Spleen (tissue), 11 donors: ENCODE results near the gene FAM117B. TPM values are rescaled to one million over a fixed set of nuclear protein-coding genes. Genes with fewer than 3 reads are reported as not detected.

Source experiments
- DNase-seq: peaks from one replicate; pipeline ENCODE4 v3.0.0-alpha.2; 2020
- H3K27ac ChIP-seq, 8 donors: fragments of 200-600 bp; sonication (generic) in 7 of 8; 1 replicate in 4 of 8; 2 replicates in 4 of 8; pipeline versions ENCODE4 v1.5.0 to v1.8.0; 2016 to 2021; ENCODE audit warnings: inconsistent platforms in 4 of 8, mild to moderate bottlenecking in 4 of 8, moderate library complexity in 1 of 8
- H3K27me3 ChIP-seq, 7 donors: fragments of 200-600 bp; sonication (generic) in 6 of 7; replicated peaks in 1 of 7; 1 replicate in 4 of 7; 2 replicates in 3 of 7; pipeline versions ENCODE4 v1.5.0 to v1.8.0; 2016 to 2021; ENCODE audit warnings: inconsistent platforms in 3 of 7, mild to moderate bottlenecking in 1 of 7
- H3K36me3 ChIP-seq, 6 donors: fragments of 200-600 bp; sonication (generic) in 5 of 6; 1 replicate in 4 of 6; 2 replicates in 2 of 6; pipeline versions ENCODE4 v1.5.0 to v1.8.0; 2016 to 2021; ENCODE audit warnings: inconsistent platforms in 2 of 6
- H3K4me1 ChIP-seq, 6 donors: fragments of 200-600 bp; sonication (generic) in 5 of 6; 1 replicate in 3 of 6; 2 replicates in 3 of 6; pipeline versions ENCODE4 v1.5.0 to v1.8.0; 2016 to 2021; ENCODE audit warnings: inconsistent platforms in 3 of 6
- H3K4me3 ChIP-seq, 8 donors: fragments of 200-600 bp; sonication (generic) in 7 of 8; 1 replicate in 4 of 8; 2 replicates in 4 of 8; pipeline versions ENCODE4 v1.5.0 to v1.8.0; 2016 to 2021; ENCODE audit warnings: inconsistent platforms in 4 of 8, mild to moderate bottlenecking in 4 of 8, moderate library complexity in 2 of 8
- H3K9me3 ChIP-seq, 8 donors: fragments of 200-600 bp; sonication (generic) in 7 of 8; 1 replicate in 4 of 8; 2 replicates in 4 of 8; pipeline versions ENCODE4 v1.5.0 to v1.8.0; 2016 to 2021; ENCODE audit warnings: inconsistent platforms in 4 of 8
- CTCF ChIP-seq, 11 experiments: fragments of 200-600 bp in 7 of 11; fragments of 450-650 bp in 4 of 11; sonication (generic) in 4 of 11; IDR thresholded peaks in 8 of 11; conservative IDR thresholded peaks in 3 of 11; 1 replicate in 7 of 11; 2 replicates in 4 of 11; pipeline versions ENCODE4 v1.4.0 to v1.8.0; 2016 to 2021; ENCODE audit warnings: antibody characterized with exemption in 11 of 11, inconsistent platforms in 4 of 11, mild to moderate bottlenecking in 1 of 11
- POLR2A ChIP-seq, 3 donors: fragments of 450-650 bp; IDR thresholded peaks; one replicate each; pipeline ENCODE4 v1.5.1; 2017; ENCODE audit warnings: antibody characterized with exemption in 3 of 3, mild to moderate bottlenecking in 1 of 3
- POLR2AphosphoS5 ChIP-seq, 3 donors: sonication (generic); formaldehyde crosslinking; IDR thresholded peaks; one replicate each; pipeline ENCODE4 v1.5.1; 2017; ENCODE audit warnings: antibody characterized with exemption in 3 of 3
- WGBS, 5 donors: extraction: QIAGEN DNeasy Blood & Tissue Kit in 3 of 5; methylation state at CpG; one replicate each; pipeline versions ENCODE4 v1.1.5 to v1.1.7; 2013 to 2018; 5-methylcytosine and 5-hydroxymethylcytosine counted together
- intact Hi-C: fragments of 100-400 bp; cut with DNase I; formaldehyde crosslinking; loops from one replicate; pipeline ENCODE4 v1.15.0; 2023; ENCODE audit warnings: low total_unique reads
- polyA plus RNA-seq, 3 donors: library from polyadenylated mRNA; stranded (reverse); fragments of 200-250 nt; gene quantifications; one replicate each; pipeline ENCODE4 v1.2.1, GENCODE V29; 2013
- small RNA-seq, 4 donors: library from RNA; depleted of rRNA; stranded (forward); fragments of <200 nt; gene quantifications; one replicate each; pipeline ENCODE3, GENCODE V24; 2016
- total RNA-seq, 7 donors: library from RNA; depleted of rRNA in 3 of 7; stranded (reverse); fragments of >200 nt in 3 of 7; fragmentation: NEBNext Ultra II Directional in 4 of 7; extraction: Animal tissue kit (Norgen Biotek cat#: 25700) in 4 of 7; gene quantifications; one replicate each; pipeline versions ENCODE4 v1.1.0 to v1.2.1, GENCODE V29; 2016 to 2021
- donor health status: healthy with polysubstance abuse.
- donor health status: DM: no; HTN: no; CAD: no; lungs with moderate emphysema.
- donor health status: DM: no; HTN: no; CAD: no.
- donor health status: Bipolar disorder and iron deficiency.
- donor health status: healthy.
- donor health status: DM: no; HTN: no; CAD: no.
- donor health status: DM: yes; HTN: yes; CAD: no.

FAM117B gene
- total and polyA plus RNA-seq, 10 donors: 4.8 to 28.0 (median 15.1) TPM

- Histone ChIP-seq H3K4me3 (no peak overlapping the region), H3K4me1 (no peaks in the 10 kb centered on the region), H3K27me3 (no peaks in the 10 kb centered on the region), H3K36me3 (no peaks in the 10 kb centered on the region), H3K27ac (no peak overlapping the region), H3K9me3 (peaks cover 0 to 23% (median 13%) of the 10 kb centered on the region in 8 donors)
- TF ChIP-seq POLR2A (IDR thresholded peaks at IDR 0.05) (no peak), POLR2AphosphoS5 (IDR thresholded peaks at IDR 0.05) (no peak), CTCF (IDR thresholded peaks at IDR 0.05 in 8 of 11, conservative IDR thresholded peaks at IDR 0.05 in 3 of 11) (no peak)
- no peak for DNase-seq
- WGBS, 5 donors: 90 to 100% (median 95%) methylated on average over 1 of the region's 1 CpG
- intact Hi-C loops: no loop called here
These were observed 179.5 kb downstream of the FAM117B start for GRCh38 chr2:202814226-202814625.

GRCh38 chr2:202815548-202816360, 181.0 kb downstream of the FAM117B start:
- Histone ChIP-seq H3K27me3 (no peaks in the 10 kb centered on the region), H3K4me3 (no peak overlapping the region), H3K27ac (peak overlapping the region in 4 of 8 donors; percentile 19 to 44 (median 39)), H3K36me3 (no peaks in the 10 kb centered on the region), H3K4me1 (no peaks in the 10 kb centered on the region), H3K9me3 (peaks cover 0 to 11% (median 4%) of the 10 kb centered on the region in 8 donors)
- intact Hi-C loops: no loop called here
- TF ChIP-seq CTCF (IDR thresholded peaks at IDR 0.05 in 8 of 11, conservative IDR thresholded peaks at IDR 0.05 in 3 of 11): no peak
- TF ChIP-seq POLR2AphosphoS5 (IDR thresholded peaks at IDR 0.05): no peak
- TF ChIP-seq POLR2A (IDR thresholded peaks at IDR 0.05): no peak
- DNase-seq: no peak
- WGBS, 5 donors: 68 to 83% (median 75%) methylated on average over 4 of the region's 4 CpGs

- intact Hi-C loops: no loop called here
- no peak for DNase-seq
- Histone ChIP-seq H3K36me3 (no peaks in the 10 kb centered on the region), H3K27me3 (no peaks in the 10 kb centered on the region), H3K27ac (no peak overlapping the region), H3K4me3 (no peak overlapping the region), H3K4me1 (no peaks in the 10 kb centered on the region), H3K9me3 (peaks cover 0 to 7% (median 0%) of the 10 kb centered on the region in 8 donors)
- no peak for TF ChIP-seq POLR2AphosphoS5 (IDR thresholded peaks at IDR 0.05)
- WGBS, 5 donors: 84 to 93% (median 91%) methylated on average over 1 of the region's 1 CpG
These were observed 183.0 kb downstream of the FAM117B start for GRCh38 chr2:202817771-202818170.

GRCh38 chr2:202818321-202818720, 183.6 kb downstream of the FAM117B start:
- 76 to 89% (median 81%) methylated on average over 3 of the region's 3 CpGs for WGBS, 5 donors
- Histone ChIP-seq H3K4me3 (no peak overlapping the region), H3K27me3 (no peaks in the 10 kb centered on the region), H3K27ac (no peak overlapping the region), H3K9me3 (peaks cover 0 to 7% (median 0%) of the 10 kb centered on the region in 8 donors), H3K4me1 (no peaks in the 10 kb centered on the region), H3K36me3 (no peaks in the 10 kb centered on the region)
- intact Hi-C loops: no loop called here
- DNase-seq: no peak
- no peak for TF ChIP-seq POLR2A (IDR thresholded peaks at IDR 0.05)
- TF ChIP-seq CTCF (IDR thresholded peaks at IDR 0.05 in 8 of 11, conservative IDR thresholded peaks at IDR 0.05 in 3 of 11): no peak
- no peak for TF ChIP-seq POLR2AphosphoS5 (IDR thresholded peaks at IDR 0.05)

Small RNA genes within 50 kb of the gene (small RNA-seq; reads per million reads assigned to genes)
- 0 reads per million in 4 donors for gene MTND4LP17

Other genes with a start within 250 kb of the FAM117B start
- 1 to 10 TPM; 1.2 to 6.7 (median 3.5) TPM for gene ICA1L, start 236.8 kb downstream of the FAM117B start, total RNA-seq
- gene ICA1L, start 236.8 kb downstream of the FAM117B start, polyA plus RNA-seq: 1 to 10 TPM in 2 of 3 donors, under 1 TPM in 1; 0.67 to 1.2 (median 1.0) TPM